K562 (cell line): Measurements from ENCODE around the gene EIF4G1.

Experiments used
- CBX5 ChIP-seq: IDR thresholded peaks from 2 replicates; pipeline ENCODE4 v1.6.1; 2014; ENCODE audit warnings: low read depth, borderline replicate concordance
- KLF16 ChIP-seq: IDR thresholded peaks from 2 replicates; pipeline ENCODE4 v1.6.1; 2016; ENCODE audit warnings: antibody characterized with exemption
- LARP7 ChIP-seq: fragments of 450-650 bp; IDR thresholded peaks from 2 replicates; pipeline ENCODE4 v1.6.1; 2016
- TAF15 ChIP-seq: fragments of 200-400 bp; formaldehyde crosslinking; IDR thresholded peaks from 2 replicates; pipeline ENCODE4 v1.6.1; 2017; ENCODE audit warnings: mild to moderate bottlenecking, low read depth, low read length, moderate library complexity
- TBP ChIP-seq: optimal IDR thresholded peaks from 2 replicates; pipeline ENCODE3; 2011; ENCODE audit warnings: low read depth, low read length, improper control_type of control experiment
- ZNF232 ChIP-seq: sonication (generic); formaldehyde crosslinking; IDR thresholded peaks from 2 replicates; pipeline ENCODE4 v1.8.0; 2022; ENCODE audit warnings: mild to moderate bottlenecking, missing genetic modification reagents

DNA sequence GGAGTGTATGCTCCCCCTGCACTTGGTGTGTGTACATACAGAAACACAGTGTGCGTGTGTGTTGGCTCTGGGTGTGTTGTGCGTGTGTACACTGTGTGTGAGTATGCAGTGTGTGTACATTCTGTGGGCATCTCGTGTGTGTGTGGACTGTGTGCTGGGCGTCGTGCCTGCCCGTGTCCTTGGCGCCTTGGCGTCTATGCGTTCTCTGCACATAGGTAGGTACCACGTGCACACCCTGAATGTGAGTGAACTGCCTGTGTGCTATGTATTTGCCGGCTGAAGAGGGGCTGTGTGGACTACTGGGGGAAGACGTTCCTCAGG lies 39.1 kb upstream of the EIF4G1 start:
- TF ChIP-seq CBX5 (no peak), TBP (no peak), TAF15 (no peak), ZNF232 (CRISPR knock-in tag) (no peak), LARP7 (no peak), KLF16 (no peak)
